SU-DHL-6 (cell line): ENCODE measurements around the gene RCAN3.
"Not testable (repeated sequence)": the region's sequence is repeated elsewhere in the genome, so short reads cannot be mapped to it uniquely, and the experiment has no call there.

Experiments
- CTCF ChIP-seq: fragments of 200-600 bp; sonication (generic); IDR thresholded peaks from one replicate; pipeline ENCODE4 v1.5.1; 2017; ENCODE audit warnings: antibody characterized with exemption, mild to moderate bottlenecking, low read length, moderate library complexity; ENCODE audit not compliant: insufficient read depth, poor library complexity, severe bottlenecking
- EZH2phosphoT487 ChIP-seq: fragments of 200-600 bp; sonication (generic), shearing (Covaris generic); conservative IDR thresholded peaks from 2 replicates; pipeline ENCODE4 v1.6.1; 2018; ENCODE audit warnings: mild to moderate bottlenecking, antibody characterized with exemption, low read length, moderate library complexity, mixed read lengths

GRCh38 chr1:24492935-24493334 lies 9.7 kb upstream of the RCAN3 start:
- not testable (repeated sequence) for TF ChIP-seq EZH2phosphoT487, CTCF
